ENCODE results near the gene PFDN4. TPM values are rescaled to one million over a fixed set of nuclear protein-coding genes. Genes with fewer than 3 reads are reported as not detected.
"Not testable (repeated sequence)": the region's sequence is repeated elsewhere in the genome, so short reads cannot be mapped to it uniquely, and the experiment has no call there.

PFDN4 gene
- polyA plus RNA-seq, 1 donor from 2014 or later = 512 TPM

DNA sequence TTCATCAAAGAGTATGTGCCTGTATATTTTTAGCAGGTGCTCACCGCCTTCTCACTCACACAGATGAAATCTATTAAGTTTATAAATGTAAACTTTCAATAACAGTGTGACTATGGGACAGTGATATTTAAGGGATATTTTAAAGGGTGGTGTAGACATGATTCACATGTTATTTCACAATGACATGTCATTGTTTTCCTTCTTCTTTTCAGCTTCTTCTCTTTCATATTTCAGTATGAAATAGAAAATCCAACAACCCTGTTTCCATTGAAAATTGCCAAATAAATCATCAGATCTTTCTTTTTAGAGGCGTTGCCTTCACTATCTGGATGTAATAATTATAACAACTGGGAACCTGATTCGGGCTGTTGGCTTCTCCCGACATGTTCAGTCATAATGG, 54.8 kb downstream of the PFDN4 start:
- Histone ChIP-seq H3K9me3 (ENCODE audit: low read length) (no peaks in the 10 kb centered on the region), H3K36me3 (ENCODE audit: insufficient read depth, low read length) (no peaks in the 10 kb centered on the region), H3K9ac (ENCODE audit: low read length) (no peak overlapping the region), H4K20me1 (ENCODE audit: insufficient read depth) (no peaks in the 10 kb centered on the region), H3K27me3 (ENCODE audit: insufficient read depth, low read depth, low read length) (no peaks in the 10 kb centered on the region), H3K79me2 (replicated peaks; ENCODE audit: insufficient read depth, low read length) (no peaks in the 10 kb centered on the region), H3F3A (ENCODE audit: insufficient read depth, low read length, poor library complexity, severe bottlenecking) (no peaks in the 10 kb centered on the region), H3K9me2 (ENCODE audit: insufficient read depth, low read length) (no peaks in the 10 kb centered on the region), H3K27ac (ENCODE audit: low read length) (no peak overlapping the region), H3K4me2 (ENCODE audit: low read length) (no peak overlapping the region), H2AFZ (ENCODE audit: low read depth, low read length) (no peak overlapping the region), H3K4me3 (ENCODE audit: low read length) (no peak overlapping the region)
- no peak for TF ChIP-seq POLR2AphosphoS5 (IDR thresholded peaks at IDR 0.05)
- no peak for TF ChIP-seq EP300 (conservative IDR thresholded peaks at IDR 0.05; ENCODE audit: poor library complexity, severe bottlenecking)
- no peak for TF ChIP-seq EZH2 (IDR thresholded peaks at IDR 0.05; ENCODE audit: borderline replicate concordance, insufficient read depth, low read length, poor library complexity, severe bottlenecking)
- TF ChIP-seq MXI1 (conservative IDR thresholded peaks at IDR 0.05; ENCODE audit: poor library complexity, severe bottlenecking) = no peak
- no peak for TF ChIP-seq TAF1 (IDR thresholded peaks at IDR 0.05; ENCODE audit: low read depth)
- TF ChIP-seq, protein P1, sequence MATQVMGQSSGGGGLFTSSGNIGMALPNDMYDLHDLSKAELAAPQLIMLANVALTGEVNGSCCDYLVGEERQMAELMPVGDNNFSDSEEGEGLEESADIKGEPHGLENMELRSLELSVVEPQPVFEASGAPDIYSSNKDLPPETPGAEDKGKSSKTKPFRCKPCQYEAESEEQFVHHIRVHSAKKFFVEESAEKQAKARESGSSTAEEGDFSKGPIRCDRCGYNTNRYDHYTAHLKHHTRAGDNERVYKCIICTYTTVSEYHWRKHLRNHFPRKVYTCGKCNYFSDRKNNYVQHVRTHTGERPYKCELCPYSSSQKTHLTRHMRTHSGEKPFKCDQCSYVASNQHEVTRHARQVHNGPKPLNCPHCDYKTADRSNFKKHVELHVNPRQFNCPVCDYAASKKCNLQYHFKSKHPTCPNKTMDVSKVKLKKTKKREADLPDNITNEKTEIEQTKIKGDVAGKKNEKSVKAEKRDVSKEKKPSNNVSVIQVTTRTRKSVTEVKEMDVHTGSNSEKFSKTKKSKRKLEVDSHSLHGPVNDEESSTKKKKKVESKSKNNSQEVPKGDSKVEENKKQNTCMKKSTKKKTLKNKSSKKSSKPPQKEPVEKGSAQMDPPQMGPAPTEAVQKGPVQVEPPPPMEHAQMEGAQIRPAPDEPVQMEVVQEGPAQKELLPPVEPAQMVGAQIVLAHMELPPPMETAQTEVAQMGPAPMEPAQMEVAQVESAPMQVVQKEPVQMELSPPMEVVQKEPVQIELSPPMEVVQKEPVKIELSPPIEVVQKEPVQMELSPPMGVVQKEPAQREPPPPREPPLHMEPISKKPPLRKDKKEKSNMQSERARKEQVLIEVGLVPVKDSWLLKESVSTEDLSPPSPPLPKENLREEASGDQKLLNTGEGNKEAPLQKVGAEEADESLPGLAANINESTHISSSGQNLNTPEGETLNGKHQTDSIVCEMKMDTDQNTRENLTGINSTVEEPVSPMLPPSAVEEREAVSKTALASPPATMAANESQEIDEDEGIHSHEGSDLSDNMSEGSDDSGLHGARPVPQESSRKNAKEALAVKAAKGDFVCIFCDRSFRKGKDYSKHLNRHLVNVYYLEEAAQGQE (IDR thresholded peaks at IDR 0.05; ENCODE audit: borderline replicate concordance) = no peak
- no peak for TF ChIP-seq RAD21 (conservative IDR thresholded peaks at IDR 0.05)
- TF ChIP-seq, protein P2, sequence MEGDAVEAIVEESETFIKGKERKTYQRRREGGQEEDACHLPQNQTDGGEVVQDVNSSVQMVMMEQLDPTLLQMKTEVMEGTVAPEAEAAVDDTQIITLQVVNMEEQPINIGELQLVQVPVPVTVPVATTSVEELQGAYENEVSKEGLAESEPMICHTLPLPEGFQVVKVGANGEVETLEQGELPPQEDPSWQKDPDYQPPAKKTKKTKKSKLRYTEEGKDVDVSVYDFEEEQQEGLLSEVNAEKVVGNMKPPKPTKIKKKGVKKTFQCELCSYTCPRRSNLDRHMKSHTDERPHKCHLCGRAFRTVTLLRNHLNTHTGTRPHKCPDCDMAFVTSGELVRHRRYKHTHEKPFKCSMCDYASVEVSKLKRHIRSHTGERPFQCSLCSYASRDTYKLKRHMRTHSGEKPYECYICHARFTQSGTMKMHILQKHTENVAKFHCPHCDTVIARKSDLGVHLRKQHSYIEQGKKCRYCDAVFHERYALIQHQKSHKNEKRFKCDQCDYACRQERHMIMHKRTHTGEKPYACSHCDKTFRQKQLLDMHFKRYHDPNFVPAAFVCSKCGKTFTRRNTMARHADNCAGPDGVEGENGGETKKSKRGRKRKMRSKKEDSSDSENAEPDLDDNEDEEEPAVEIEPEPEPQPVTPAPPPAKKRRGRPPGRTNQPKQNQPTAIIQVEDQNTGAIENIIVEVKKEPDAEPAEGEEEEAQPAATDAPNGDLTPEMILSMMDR (IDR thresholded peaks at IDR 0.05; ENCODE audit: poor library complexity, severe bottlenecking) = no peak
- TF ChIP-seq SMC3 (conservative IDR thresholded peaks at IDR 0.05; ENCODE audit: poor library complexity) = no peak

DNA sequence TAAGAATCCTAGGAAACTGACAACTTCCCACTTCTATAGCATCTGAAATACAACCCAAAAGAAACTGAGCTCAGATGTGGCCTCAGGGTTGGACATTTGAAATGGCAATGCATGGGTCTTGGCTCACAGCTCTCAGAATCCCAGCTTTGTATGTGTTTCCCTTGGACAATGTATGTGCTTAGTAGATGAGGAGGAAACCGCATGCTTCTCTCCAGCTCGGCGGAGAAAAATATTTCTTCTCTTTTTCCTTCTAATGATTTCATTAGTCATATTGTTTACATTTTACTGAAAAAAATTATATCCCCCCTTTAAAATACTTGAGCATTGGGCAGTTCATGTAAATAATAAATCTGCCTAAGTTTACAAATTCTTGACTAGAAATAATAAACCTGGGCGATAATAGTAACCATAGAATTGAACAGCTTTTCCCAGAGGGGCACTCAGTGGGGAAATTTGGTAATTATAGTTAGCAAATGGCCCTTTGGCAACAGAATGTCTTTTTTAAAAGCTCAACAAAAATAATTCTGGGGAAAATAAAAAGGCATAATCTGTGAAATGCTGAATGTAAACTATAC, 55.3 kb downstream of the PFDN4 start:
- Histone ChIP-seq H4K20me1 (ENCODE audit: insufficient read depth) (no peaks in the 10 kb centered on the region), H3K4me3 (ENCODE audit: low read length) (no peak overlapping the region), H2AFZ (ENCODE audit: low read depth, low read length) (no peak overlapping the region), H3K9me2 (ENCODE audit: insufficient read depth, low read length) (no peaks in the 10 kb centered on the region), H3K27ac (ENCODE audit: low read length) (no peak overlapping the region), H3K79me2 (replicated peaks; ENCODE audit: insufficient read depth, low read length) (no peaks in the 10 kb centered on the region), H3K36me3 (ENCODE audit: insufficient read depth, low read length) (no peaks in the 10 kb centered on the region), H3K9me3 (ENCODE audit: low read length) (no peaks in the 10 kb centered on the region), H3K27me3 (ENCODE audit: insufficient read depth, low read depth, low read length) (no peaks in the 10 kb centered on the region), H3F3A (ENCODE audit: insufficient read depth, low read length, poor library complexity, severe bottlenecking) (no peaks in the 10 kb centered on the region), H3K9ac (ENCODE audit: low read length) (no peak overlapping the region), H3K4me2 (ENCODE audit: low read length) (no peak overlapping the region)
- TF ChIP-seq, protein P2 (IDR thresholded peaks at IDR 0.05; ENCODE audit: poor library complexity, severe bottlenecking) = no peak
- TF ChIP-seq, protein P1 (IDR thresholded peaks at IDR 0.05; ENCODE audit: borderline replicate concordance) = no peak
- TF ChIP-seq TAF1 (IDR thresholded peaks at IDR 0.05; ENCODE audit: low read depth) (no peak), EZH2 (IDR thresholded peaks at IDR 0.05; ENCODE audit: borderline replicate concordance, insufficient read depth, low read length, poor library complexity, severe bottlenecking) (no peak), EP300 (conservative IDR thresholded peaks at IDR 0.05; ENCODE audit: poor library complexity, severe bottlenecking) (no peak)

DNA sequence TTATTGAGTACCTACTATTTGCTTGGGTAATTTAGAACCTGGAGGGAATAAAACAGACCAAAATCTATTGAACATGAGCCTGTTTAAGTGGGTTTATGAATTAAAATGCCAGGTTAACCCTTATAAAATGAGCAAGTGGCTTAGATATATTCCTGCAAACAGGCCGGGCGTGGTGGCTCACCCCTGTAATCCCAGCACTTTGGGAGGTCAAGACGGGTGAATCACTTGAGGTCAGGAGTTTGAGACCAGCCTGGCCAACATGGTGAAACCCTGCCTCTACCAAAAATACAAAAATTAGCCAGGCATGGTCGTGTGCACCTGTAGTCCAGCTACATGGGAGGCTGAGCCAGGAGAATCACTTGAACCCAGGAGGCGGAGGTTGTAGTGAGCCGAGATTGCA, 57.9 kb downstream of the PFDN4 start:
- not testable (repeated sequence) for H3K27me3 ChIP-seq (ENCODE audit: insufficient read depth, low read depth, low read length); H3K4me3 ChIP-seq (ENCODE audit: low read length); H3K79me2 ChIP-seq (replicated peaks; ENCODE audit: insufficient read depth, low read length); H3K9ac ChIP-seq (ENCODE audit: low read length); H3K9me3 ChIP-seq (ENCODE audit: low read length); H2AFZ ChIP-seq (ENCODE audit: low read depth, low read length); H3K36me3 ChIP-seq (ENCODE audit: insufficient read depth, low read length); H3K27ac ChIP-seq (ENCODE audit: low read length); H3K9me2 ChIP-seq (ENCODE audit: insufficient read depth, low read length); H3K4me2 ChIP-seq (ENCODE audit: low read length); H3F3A ChIP-seq (ENCODE audit: insufficient read depth, low read length, poor library complexity, severe bottlenecking); H4K20me1 ChIP-seq (ENCODE audit: insufficient read depth)

All from neural cell (in vitro differentiated cells).